ENCODE data around the gene MPC1L.
"Not testable (repeated sequence)": the region's sequence is repeated elsewhere in the genome, so short reads cannot be mapped to it uniquely, and the experiment has no call there.

MPC1L gene

GRCh38 chrX:40589616-40590321 lies 33.5 kb upstream of the MPC1L start:
- not testable (repeated sequence) for H2BK15ac ChIP-seq (ENCODE audit: low read length); H3K18ac ChIP-seq (ENCODE audit: low read length); DNase-seq (ENCODE audit: low spot score); H3K27ac ChIP-seq (replicated peaks; ENCODE audit: low read length); H3K4ac ChIP-seq (ENCODE audit: low read length); H3K79me1 ChIP-seq (ENCODE audit: low read depth, low read length); H3K27me3 ChIP-seq (ENCODE audit: control insufficient read depth in 3 of 3, insufficient read depth in 3 of 3, low read depth in 1 of 3, low read length in 3 of 3); H4K8ac ChIP-seq (ENCODE audit: low read depth, low read length); H4K91ac ChIP-seq (ENCODE audit: low read depth, low read length, poor library complexity); H2AFZ ChIP-seq (ENCODE audit: low read length); H3K14ac ChIP-seq (ENCODE audit: low read length); H2BK12ac ChIP-seq (ENCODE audit: low read length); H3K4me2 ChIP-seq (ENCODE audit: insufficient read depth, low read length, poor library complexity, severe bottlenecking); H3K9me3 ChIP-seq (replicated peaks in 1 of 2; ENCODE audit: control insufficient read depth in 2 of 2, insufficient read depth in 1 of 2, low read depth in 1 of 2, low read length in 2 of 2); H3K23ac ChIP-seq (ENCODE audit: low read depth, low read length, poor library complexity); H2AK5ac ChIP-seq (ENCODE audit: low read depth, low read length); H3K9ac ChIP-seq (ENCODE audit: low read depth, low read length, poor library complexity); H2BK120ac ChIP-seq (ENCODE audit: low read depth, low read length); H3K4me3 ChIP-seq (ENCODE audit: low read length in 2 of 2); H2BK5ac ChIP-seq (ENCODE audit: low read length); H3K4me1 ChIP-seq (ENCODE audit: control insufficient read depth in 2 of 2, insufficient read depth in 1 of 2, low read depth in 1 of 2, low read length in 2 of 2)
- H3K36me3 ChIP-seq (replicated peaks in 1 of 2; ENCODE audit: control insufficient read depth in 2 of 2, insufficient read depth in 2 of 2, low read length in 2 of 2), result peaks cover 0 to 34% of the 10 kb centered on the region in 2 donors
- WGBS, 2 donors (ENCODE audit: extremely low coverage in 2 of 2, insufficient read length in 2 of 2, insufficient replicate concordance in 1 of 2), result no CpG with 5 or more reads among the region's 6 CpGs

DNA sequence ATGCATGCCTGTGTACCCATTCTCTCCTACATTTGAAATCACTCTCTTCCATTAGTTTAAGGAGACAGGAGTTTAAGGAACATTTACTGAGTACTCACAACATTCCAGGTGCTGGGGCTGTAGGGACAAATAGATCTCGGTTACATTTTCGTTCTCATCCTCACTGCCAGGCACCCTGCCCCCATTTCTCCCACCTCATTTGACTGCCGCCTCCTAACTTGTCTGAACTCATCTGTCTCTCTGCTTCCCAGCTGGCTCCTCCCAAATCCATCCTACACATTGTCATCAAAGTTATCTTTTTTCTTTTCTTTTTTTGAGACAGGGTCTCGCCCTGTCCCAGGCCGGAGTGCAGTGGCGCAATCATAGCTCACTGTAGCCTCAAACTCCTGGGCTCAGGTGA lies 19.8 kb upstream of the MPC1L start:
- Histone ChIP-seq H2BK5ac (ENCODE audit: low read length) (no peak overlapping the region), H2BK120ac (ENCODE audit: low read depth, low read length) (no peak overlapping the region), H4K8ac (ENCODE audit: low read depth, low read length) (no peak overlapping the region), H3K4me3 (ENCODE audit: low read length in 2 of 2) (no peak overlapping the region), H3K14ac (ENCODE audit: low read length) (no peak overlapping the region), H3K4me1 (ENCODE audit: control insufficient read depth in 2 of 2, insufficient read depth in 1 of 2, low read depth in 1 of 2, low read length in 2 of 2) (no peaks in the 10 kb centered on the region), H3K4ac (ENCODE audit: low read length) (no peak overlapping the region), H3K27ac (replicated peaks; ENCODE audit: low read length) (no peak overlapping the region), H3K23ac (ENCODE audit: low read depth, low read length, poor library complexity) (no peak overlapping the region), H3K9ac (ENCODE audit: low read depth, low read length, poor library complexity) (no peak overlapping the region), H3K18ac (ENCODE audit: low read length) (no peak overlapping the region), H4K91ac (ENCODE audit: low read depth, low read length, poor library complexity) (no peak overlapping the region), H2AFZ (ENCODE audit: low read length) (no peak overlapping the region), H3K27me3 (ENCODE audit: control insufficient read depth in 3 of 3, insufficient read depth in 3 of 3, low read depth in 1 of 3, low read length in 3 of 3) (no peaks in the 10 kb centered on the region), H3K79me1 (ENCODE audit: low read depth, low read length) (no peaks in the 10 kb centered on the region), H3K4me2 (ENCODE audit: insufficient read depth, low read length, poor library complexity, severe bottlenecking) (no peak overlapping the region), H2BK12ac (ENCODE audit: low read length) (no peak overlapping the region), H2BK15ac (ENCODE audit: low read length) (no peak overlapping the region), H3K9me3 (replicated peaks in 1 of 2; ENCODE audit: control insufficient read depth in 2 of 2, insufficient read depth in 1 of 2, low read depth in 1 of 2, low read length in 2 of 2) (no peaks in the 10 kb centered on the region), H3K36me3 (replicated peaks in 1 of 2; ENCODE audit: control insufficient read depth in 2 of 2, insufficient read depth in 2 of 2, low read length in 2 of 2) (peaks cover 3 to 33% of the 10 kb centered on the region in 2 donors), H2AK5ac (ENCODE audit: low read depth, low read length) (no peak overlapping the region)
- DNase-seq (ENCODE audit: low spot score), result no peak
- WGBS, 2 donors (ENCODE audit: extremely low coverage in 2 of 2, insufficient read length in 2 of 2, insufficient replicate concordance in 1 of 2), result no CpG with 5 or more reads among the region's 6 CpGs

DNA sequence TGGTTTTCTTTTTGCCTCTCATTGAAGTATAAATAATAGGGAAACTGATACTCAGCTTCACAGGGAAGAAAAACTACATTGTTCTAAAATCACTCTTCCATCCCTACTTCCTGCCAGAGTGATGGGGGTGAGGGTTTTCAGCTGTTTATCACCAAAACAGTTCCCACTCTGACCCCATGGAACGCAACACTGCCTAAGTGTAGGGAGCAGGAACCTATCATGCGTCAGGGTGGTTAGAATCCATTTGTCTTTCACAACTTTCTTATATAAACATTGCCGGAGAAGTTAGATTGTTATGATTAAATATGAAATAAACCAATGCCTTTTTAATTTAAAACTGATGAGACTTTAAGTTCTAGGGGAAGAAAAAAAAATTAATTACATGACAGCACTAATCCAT lies 15.8 kb upstream of the MPC1L start:
- DNase-seq (ENCODE audit: low spot score), result no peak
- Histone ChIP-seq H2BK15ac (ENCODE audit: low read length) (no peak overlapping the region), H3K4ac (ENCODE audit: low read length) (no peak overlapping the region), H3K4me3 (ENCODE audit: low read length in 2 of 2) (no peak overlapping the region), H3K27ac (replicated peaks; ENCODE audit: low read length) (no peak overlapping the region), H3K27me3 (ENCODE audit: control insufficient read depth in 3 of 3, insufficient read depth in 3 of 3, low read depth in 1 of 3, low read length in 3 of 3) (no peaks in the 10 kb centered on the region), H3K9ac (ENCODE audit: low read depth, low read length, poor library complexity) (no peak overlapping the region), H2BK5ac (ENCODE audit: low read length) (no peak overlapping the region), H4K91ac (ENCODE audit: low read depth, low read length, poor library complexity) (no peak overlapping the region), H2AK5ac (ENCODE audit: low read depth, low read length) (no peak overlapping the region), H3K9me3 (replicated peaks in 1 of 2; ENCODE audit: control insufficient read depth in 2 of 2, insufficient read depth in 1 of 2, low read depth in 1 of 2, low read length in 2 of 2) (no peaks in the 10 kb centered on the region), H3K36me3 (replicated peaks in 1 of 2; ENCODE audit: control insufficient read depth in 2 of 2, insufficient read depth in 2 of 2, low read length in 2 of 2) (peaks cover 0 to 4% of the 10 kb centered on the region in 2 donors), H2AFZ (ENCODE audit: low read length) (no peak overlapping the region), H3K4me1 (ENCODE audit: control insufficient read depth in 2 of 2, insufficient read depth in 1 of 2, low read depth in 1 of 2, low read length in 2 of 2) (no peaks in the 10 kb centered on the region), H3K14ac (ENCODE audit: low read length) (no peak overlapping the region), H3K4me2 (ENCODE audit: insufficient read depth, low read length, poor library complexity, severe bottlenecking) (no peak overlapping the region), H3K79me1 (ENCODE audit: low read depth, low read length) (no peaks in the 10 kb centered on the region), H2BK120ac (ENCODE audit: low read depth, low read length) (no peak overlapping the region), H4K8ac (ENCODE audit: low read depth, low read length) (no peak overlapping the region), H2BK12ac (ENCODE audit: low read length) (no peak overlapping the region), H3K18ac (ENCODE audit: low read length) (no peak overlapping the region), H3K23ac (ENCODE audit: low read depth, low read length, poor library complexity) (no peak overlapping the region)
- no CpG with 5 or more reads among the region's 3 CpGs for WGBS, 2 donors (ENCODE audit: extremely low coverage in 2 of 2, insufficient read length in 2 of 2, insufficient replicate concordance in 1 of 2)

GRCh38 chrX:40612511-40612910 lies 10.7 kb upstream of the MPC1L start:
- Histone ChIP-seq H3K14ac (ENCODE audit: low read length) (no peak overlapping the region), H3K9me3 (replicated peaks in 1 of 2; ENCODE audit: control insufficient read depth in 2 of 2, insufficient read depth in 1 of 2, low read depth in 1 of 2, low read length in 2 of 2) (no peaks in the 10 kb centered on the region), H4K91ac (ENCODE audit: low read depth, low read length, poor library complexity) (no peak overlapping the region), H3K4me2 (ENCODE audit: insufficient read depth, low read length, poor library complexity, severe bottlenecking) (no peak overlapping the region), H3K9ac (ENCODE audit: low read depth, low read length, poor library complexity) (no peak overlapping the region), H2BK5ac (ENCODE audit: low read length) (no peak overlapping the region), H3K36me3 (replicated peaks in 1 of 2; ENCODE audit: control insufficient read depth in 2 of 2, insufficient read depth in 2 of 2, low read length in 2 of 2) (no peaks in the 10 kb centered on the region), H4K8ac (ENCODE audit: low read depth, low read length) (no peak overlapping the region), H3K23ac (ENCODE audit: low read depth, low read length, poor library complexity) (no peak overlapping the region), H2BK120ac (ENCODE audit: low read depth, low read length) (no peak overlapping the region), H2BK12ac (ENCODE audit: low read length) (no peak overlapping the region), H2AFZ (ENCODE audit: low read length) (no peak overlapping the region), H3K4me1 (ENCODE audit: control insufficient read depth in 2 of 2, insufficient read depth in 1 of 2, low read depth in 1 of 2, low read length in 2 of 2) (no peaks in the 10 kb centered on the region), H2BK15ac (ENCODE audit: low read length) (no peak overlapping the region), H3K27me3 (ENCODE audit: control insufficient read depth in 3 of 3, insufficient read depth in 3 of 3, low read depth in 1 of 3, low read length in 3 of 3) (no peaks in the 10 kb centered on the region), H3K4ac (ENCODE audit: low read length) (no peak overlapping the region), H2AK5ac (ENCODE audit: low read depth, low read length) (no peak overlapping the region), H3K79me1 (ENCODE audit: low read depth, low read length) (no peaks in the 10 kb centered on the region), H3K27ac (replicated peaks; ENCODE audit: low read length) (no peak overlapping the region), H3K18ac (ENCODE audit: low read length) (no peak overlapping the region), H3K4me3 (ENCODE audit: low read length in 2 of 2) (no peak overlapping the region)
- no CpG with 5 or more reads among the region's 4 CpGs for WGBS, 2 donors (ENCODE audit: extremely low coverage in 2 of 2, insufficient read length in 2 of 2, insufficient replicate concordance in 1 of 2)
- DNase-seq (ENCODE audit: low spot score), result no peak

Data from neuronal stem cell (in vitro differentiated cells).